Activated T-cell treated with anti-CD3 and anti-CD28 coated beads for 4 hours (primary cell): ENCODE measurements around the gene RASGRP4.
"Not testable (repeated sequence)": the region's sequence is repeated elsewhere in the genome, so short reads cannot be mapped to it uniquely, and the experiment has no call there.

Experiments used
- DNase-seq: peaks from one replicate; pipeline ENCODE4 v3.0.0-alpha.2; 2020

The RASGRP4 gene

GRCh38 chr19:38445362-38445761, 19.3 kb upstream of the RASGRP4 start:
- DNase-seq: no peak

- no peak for DNase-seq
These were observed 18.0 kb upstream of the RASGRP4 start for GRCh38 chr19:38444026-38444425.

GRCh38 chr19:38443458-38443999, 17.5 kb upstream of the RASGRP4 start:
- DNase-seq: no peak

GRCh38 chr19:38442736-38443135, 16.7 kb upstream of the RASGRP4 start:
- DNase-seq: no peak

GRCh38 chr19:38441657-38442348, 15.8 kb upstream of the RASGRP4 start:
- no peak for DNase-seq

GRCh38 chr19:38440592-38440991, 14.6 kb upstream of the RASGRP4 start:
- DNase-seq: no peak

GRCh38 chr19:38437917-38438316, 11.9 kb upstream of the RASGRP4 start:
- DNase-seq: no peak

- DNase-seq: no peak
These were observed 11.3 kb upstream of the RASGRP4 start for GRCh38 chr19:38437295-38437694.

GRCh38 chr19:38434549-38435051, 8.6 kb upstream of the RASGRP4 start:
- no peak for DNase-seq

- no peak for DNase-seq
These were observed 7.3 kb upstream of the RASGRP4 start, which contains the start of gene RYR1 for GRCh38 chr19:38433268-38433733. Gene RYR1, plus strand, starts transcription at chr19:38433691. Its CDS starts 139 bp downstream, at chr19:38433830.

GRCh38 chr19:38430931-38431330, 4.9 kb upstream of the RASGRP4 start:
- no peak for DNase-seq

- DNase-seq: no peak
These were observed 3.8 kb upstream of the RASGRP4 start for GRCh38 chr19:38429811-38430156.

GRCh38 chr19:38429055-38429810, 3.2 kb upstream of the RASGRP4 start:
- DNase-seq: no peak

- DNase-seq: not testable (repeated sequence)
These were observed 1.1 kb upstream of the RASGRP4 start for GRCh38 chr19:38427035-38427677.

GRCh38 chr19:38425222-38425809, 703 bp downstream of the RASGRP4 start:
- no peak for DNase-seq

GRCh38 chr19:38424272-38424671, 1.7 kb downstream of the RASGRP4 start:
- DNase-seq: no peak

GRCh38 chr19:38422438-38422837, 3.6 kb downstream of the RASGRP4 start:
- no peak for DNase-seq

- no peak for DNase-seq
These were observed 4.2 kb downstream of the RASGRP4 start for GRCh38 chr19:38421856-38422255.

GRCh38 chr19:38420935-38421334, 5.1 kb downstream of the RASGRP4 start:
- DNase-seq: no peak

GRCh38 chr19:38417544-38418506, 8.2 kb downstream of the RASGRP4 start:
- no peak for DNase-seq

- no peak for DNase-seq
These were observed 8.9 kb downstream of the RASGRP4 start for GRCh38 chr19:38417146-38417543.

- no peak for DNase-seq
These were observed 12.6 kb downstream of the RASGRP4 start for GRCh38 chr19:38413416-38413815.
